T-helper 1 cell treated with Interleukin-12 subunit alpha and Interleukin-12 subunit beta and Interleukin-4 antibody, amounts not matched to agents 30 μg/mL and 1 μg/mL, for 36 hours (primary cell): Measurements from ENCODE around the gene CYB5R4.

Source experiments
- H3K27ac Mint-ChIP-seq: one replicate; pipeline ENCODE4 v1.8.0; 2021; ENCODE audit warnings: mild to moderate bottlenecking, mixed read lengths
- H3K27me3 Mint-ChIP-seq: one replicate; pipeline ENCODE4 v1.8.0; 2021; ENCODE audit warnings: low read depth, mixed read lengths
- H3K36me3 Mint-ChIP-seq: one replicate; pipeline ENCODE4 v1.8.0; 2021; ENCODE audit warnings: low read depth, mixed read lengths
- H3K4me1 Mint-ChIP-seq: one replicate; pipeline ENCODE4 v1.8.0; 2021; ENCODE audit warnings: low read depth, mixed read lengths
- H3K4me3 Mint-ChIP-seq: one replicate; pipeline ENCODE4 v1.8.0; 2021; ENCODE audit warnings: mild to moderate bottlenecking, moderate library complexity, mixed read lengths
- H3K9me3 Mint-ChIP-seq: one replicate; pipeline ENCODE4 v1.8.0; 2021; ENCODE audit warnings: mixed read lengths

Gene CYB5R4

GRCh38 chr6:83966539-83966938 is 107.0 kb downstream of the CYB5R4 start:
- peaks cover under 1% of the 10 kb centered on the region for H3K4me1 Mint-ChIP-seq
- H3K9me3 Mint-ChIP-seq: peaks cover 41% of the 10 kb centered on the region
- H3K27me3 Mint-ChIP-seq: no peaks in the 10 kb centered on the region
- no peak overlapping the region for H3K27ac Mint-ChIP-seq
- H3K4me3 Mint-ChIP-seq: no peak overlapping the region
- peaks cover 17% of the 10 kb centered on the region for H3K36me3 Mint-ChIP-seq

GRCh38 chr6:83970582-83970981 is 111.1 kb downstream of the CYB5R4 start:
- Mint-ChIP-seq H3K4me3 (no peak overlapping the region), H3K36me3 (peaks cover 4% of the 10 kb centered on the region), H3K4me1 (no peaks in the 10 kb centered on the region), H3K9me3 (peaks cover 31% of the 10 kb centered on the region), H3K27me3 (no peaks in the 10 kb centered on the region), H3K27ac (no peak overlapping the region)

DNA sequence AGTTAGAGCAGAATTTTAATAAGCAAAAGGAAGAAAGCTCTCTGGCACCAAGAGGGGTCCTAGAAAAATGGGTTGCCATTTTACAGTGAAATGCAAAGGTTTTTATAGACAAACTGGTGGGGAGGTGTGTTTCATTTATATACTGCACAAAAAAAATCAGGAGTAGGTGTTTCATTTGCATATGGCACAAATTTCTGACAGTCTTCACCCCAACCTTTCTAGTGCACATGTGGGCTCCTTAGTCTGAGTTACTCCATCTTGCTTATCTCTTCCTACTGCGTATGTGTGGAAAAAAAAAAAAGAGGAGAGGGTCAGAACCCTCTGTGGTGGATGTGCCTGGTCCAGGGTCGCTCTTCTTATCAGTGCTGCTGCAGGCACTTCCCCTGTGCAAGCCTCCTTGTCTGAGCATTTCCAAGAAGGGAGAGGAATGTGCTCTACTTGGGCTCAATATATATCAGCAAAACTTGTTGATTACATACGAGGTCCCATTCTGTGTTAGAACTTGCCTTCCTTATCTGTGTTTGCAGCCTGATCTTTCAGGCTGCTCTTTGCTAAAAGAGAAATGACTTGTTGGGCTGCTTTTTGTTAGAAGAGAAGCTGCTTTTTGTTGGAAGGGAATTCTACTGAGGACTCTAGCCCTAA is 115.0 kb downstream of the CYB5R4 start:
- no peaks in the 10 kb centered on the region for H3K36me3 Mint-ChIP-seq
- H3K4me3 Mint-ChIP-seq: no peak overlapping the region
- peaks cover 12% of the 10 kb centered on the region for H3K9me3 Mint-ChIP-seq
- H3K27ac Mint-ChIP-seq: no peak overlapping the region
- no peaks in the 10 kb centered on the region for H3K4me1 Mint-ChIP-seq
- no peaks in the 10 kb centered on the region for H3K27me3 Mint-ChIP-seq

- Mint-ChIP-seq H3K4me3 (no peak overlapping the region), H3K36me3 (no peaks in the 10 kb centered on the region), H3K27me3 (no peaks in the 10 kb centered on the region), H3K9me3 (peaks cover 5% of the 10 kb centered on the region), H3K27ac (no peak overlapping the region), H3K4me1 (no peaks in the 10 kb centered on the region)
Observed at GRCh38 chr6:83976037-83976755, 116.7 kb downstream of the CYB5R4 start.

- H3K9me3 Mint-ChIP-seq: peaks cover 5% of the 10 kb centered on the region
- H3K27ac Mint-ChIP-seq: no peak overlapping the region
- no peaks in the 10 kb centered on the region for H3K4me1 Mint-ChIP-seq
- H3K4me3 Mint-ChIP-seq: no peak overlapping the region
- H3K27me3 Mint-ChIP-seq: no peaks in the 10 kb centered on the region
- no peaks in the 10 kb centered on the region for H3K36me3 Mint-ChIP-seq
Observed at GRCh38 chr6:83976871-83977270, 117.4 kb downstream of the CYB5R4 start.

DNA sequence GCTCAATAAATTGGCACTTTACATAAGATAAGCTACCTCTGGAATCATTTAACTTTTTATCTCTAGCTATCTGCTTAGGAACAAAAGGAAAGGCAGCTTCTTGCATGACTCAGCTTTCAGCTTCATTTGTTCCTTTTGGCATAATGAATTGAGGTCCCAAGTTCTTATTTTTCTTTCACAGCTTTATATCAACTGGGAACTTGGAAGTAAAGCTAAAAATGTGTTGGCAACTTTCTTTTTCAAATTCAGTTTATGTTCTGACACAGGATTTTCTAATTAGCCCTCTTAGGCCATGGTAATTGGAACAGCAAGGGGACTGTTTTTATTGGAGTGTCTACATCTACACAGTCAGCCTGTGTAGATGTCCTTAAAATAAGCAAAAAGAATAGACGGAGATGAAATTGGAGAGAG is 118.8 kb downstream of the CYB5R4 start:
- Mint-ChIP-seq H3K4me3 (no peak overlapping the region), H3K27me3 (no peaks in the 10 kb centered on the region), H3K27ac (no peak overlapping the region), H3K9me3 (no peaks in the 10 kb centered on the region), H3K4me1 (no peaks in the 10 kb centered on the region), H3K36me3 (no peaks in the 10 kb centered on the region)

DNA sequence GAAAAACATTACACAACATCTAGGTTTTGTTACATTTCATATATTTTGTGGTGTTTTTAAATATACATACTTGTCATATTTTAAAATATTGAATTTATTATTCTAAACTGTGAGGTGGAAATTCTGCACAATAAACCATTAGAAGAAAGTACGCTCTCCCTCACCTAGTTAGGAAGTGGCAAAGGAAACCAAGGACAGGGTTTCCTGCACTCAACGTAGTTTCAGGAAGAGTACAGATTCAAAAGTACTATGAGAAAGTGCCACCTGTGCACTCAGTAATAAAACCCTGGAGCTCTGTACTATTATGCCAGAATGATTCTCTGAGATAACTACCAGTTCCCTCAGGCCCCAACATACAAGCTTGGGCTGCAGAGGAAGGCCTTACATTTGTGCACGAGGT is 119.5 kb downstream of the CYB5R4 start:
- H3K27ac Mint-ChIP-seq: no peak overlapping the region
- no peaks in the 10 kb centered on the region for H3K27me3 Mint-ChIP-seq
- H3K4me3 Mint-ChIP-seq: no peak overlapping the region
- H3K36me3 Mint-ChIP-seq: no peaks in the 10 kb centered on the region
- no peaks in the 10 kb centered on the region for H3K4me1 Mint-ChIP-seq
- H3K9me3 Mint-ChIP-seq: no peaks in the 10 kb centered on the region

DNA sequence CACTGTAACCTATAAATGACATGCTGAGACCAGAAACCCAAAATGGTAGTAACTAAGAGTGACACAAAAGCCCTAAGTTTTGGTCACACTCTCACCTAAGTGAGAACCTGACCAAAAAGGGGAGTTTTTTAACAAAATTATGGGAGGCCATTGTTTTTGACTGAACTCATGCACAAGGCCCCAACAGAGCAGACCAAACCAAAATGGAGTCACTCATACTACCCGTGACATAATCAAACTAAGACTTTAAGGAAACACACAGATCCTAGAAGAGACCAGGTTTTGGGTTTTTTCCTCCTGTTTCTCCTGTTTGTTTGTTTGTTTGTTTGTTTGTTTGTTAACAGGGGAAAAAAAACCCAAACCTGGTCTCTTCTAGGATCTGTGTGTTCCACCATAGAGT is 124.9 kb downstream of the CYB5R4 start:
- no peaks in the 10 kb centered on the region for H3K9me3 Mint-ChIP-seq
- H3K27ac Mint-ChIP-seq: no peak overlapping the region
- no peaks in the 10 kb centered on the region for H3K36me3 Mint-ChIP-seq
- H3K4me1 Mint-ChIP-seq: no peaks in the 10 kb centered on the region
- no peaks in the 10 kb centered on the region for H3K27me3 Mint-ChIP-seq
- no peak overlapping the region for H3K4me3 Mint-ChIP-seq

DNA sequence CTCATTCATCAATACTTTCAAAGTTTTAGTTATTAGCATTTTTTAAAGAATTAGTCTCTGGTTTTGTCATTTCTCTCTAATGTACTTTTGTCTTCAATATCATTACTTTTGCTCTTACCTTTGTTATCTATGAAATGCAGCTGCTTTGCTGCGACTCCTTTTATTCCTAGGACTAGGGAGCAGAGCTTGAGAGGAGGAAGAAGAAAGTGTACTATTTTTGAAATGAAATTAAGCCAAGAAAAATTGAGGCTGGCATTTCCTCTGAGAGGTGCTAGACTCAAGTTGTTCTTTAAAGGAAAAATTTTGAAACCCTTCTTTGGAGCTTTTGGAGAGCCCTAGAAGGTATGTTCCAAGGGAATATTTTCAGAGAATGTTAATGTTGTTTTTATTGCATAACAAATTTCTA is 125.8 kb downstream of the CYB5R4 start:
- Mint-ChIP-seq H3K4me1 (no peaks in the 10 kb centered on the region), H3K36me3 (no peaks in the 10 kb centered on the region), H3K27ac (no peak overlapping the region), H3K9me3 (no peaks in the 10 kb centered on the region), H3K4me3 (no peak overlapping the region), H3K27me3 (no peaks in the 10 kb centered on the region)

GRCh38 chr6:83985715-83986114 is 126.2 kb downstream of the CYB5R4 start:
- Mint-ChIP-seq H3K27ac (no peak overlapping the region), H3K4me1 (no peaks in the 10 kb centered on the region), H3K4me3 (no peak overlapping the region), H3K9me3 (no peaks in the 10 kb centered on the region), H3K27me3 (no peaks in the 10 kb centered on the region), H3K36me3 (no peaks in the 10 kb centered on the region)

DNA sequence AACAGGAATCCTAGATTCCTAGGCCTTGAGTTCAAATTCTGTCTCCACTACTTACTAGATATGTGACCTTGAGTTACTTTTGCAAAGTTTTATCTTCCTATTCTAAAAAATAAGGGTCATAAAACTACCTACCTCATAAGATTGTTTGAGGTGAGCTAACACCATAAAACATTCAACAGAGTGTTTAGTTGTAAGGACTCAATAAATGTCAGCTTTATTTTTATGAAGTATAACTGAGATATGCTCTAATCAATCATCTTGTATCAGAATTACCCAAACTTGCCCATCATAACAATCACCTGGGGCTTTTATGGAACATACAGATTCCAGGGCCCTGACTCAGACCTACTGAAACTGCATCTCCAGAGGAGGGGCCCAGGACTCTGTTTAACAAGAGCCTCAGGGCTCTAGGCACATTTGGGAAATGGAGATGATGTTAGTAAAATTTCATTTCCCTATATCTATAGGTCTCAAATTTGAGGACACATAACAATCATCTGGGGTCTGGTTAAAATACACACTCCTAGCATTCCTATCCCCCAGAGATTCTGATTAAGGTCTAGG is 138.6 kb downstream of the CYB5R4 start:
- Mint-ChIP-seq H3K4me3 (no peak overlapping the region), H3K36me3 (no peaks in the 10 kb centered on the region), H3K9me3 (no peaks in the 10 kb centered on the region), H3K27me3 (peaks cover 4% of the 10 kb centered on the region), H3K4me1 (no peaks in the 10 kb centered on the region), H3K27ac (no peak overlapping the region)

- no peak overlapping the region for H3K27ac Mint-ChIP-seq
- H3K9me3 Mint-ChIP-seq: no peaks in the 10 kb centered on the region
- H3K4me3 Mint-ChIP-seq: no peak overlapping the region
- H3K36me3 Mint-ChIP-seq: no peaks in the 10 kb centered on the region
- peaks cover 4% of the 10 kb centered on the region for H3K27me3 Mint-ChIP-seq
- no peaks in the 10 kb centered on the region for H3K4me1 Mint-ChIP-seq
Observed at GRCh38 chr6:84001119-84001518, 141.6 kb downstream of the CYB5R4 start.

DNA sequence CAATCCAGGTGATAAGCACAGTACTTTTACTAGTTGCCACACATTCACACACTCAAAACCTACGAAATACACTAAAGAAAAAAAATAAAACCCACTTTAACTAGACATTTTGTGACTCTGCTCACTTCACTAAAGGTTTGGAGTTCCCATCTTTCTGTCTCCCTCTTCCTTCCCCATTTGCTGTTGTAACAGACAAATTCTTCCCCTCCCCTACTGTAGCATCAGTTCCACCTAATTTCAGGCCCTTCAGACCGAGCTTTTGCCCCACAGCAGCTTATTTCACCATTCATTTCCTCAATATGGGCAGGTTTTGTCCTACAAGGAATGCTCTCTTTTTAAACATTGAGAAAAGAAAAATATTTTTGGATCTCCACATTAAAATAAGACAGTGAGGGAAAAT is 142.7 kb downstream of the CYB5R4 start:
- Mint-ChIP-seq H3K27me3 (peaks cover 4% of the 10 kb centered on the region), H3K27ac (no peak overlapping the region), H3K36me3 (no peaks in the 10 kb centered on the region), H3K9me3 (no peaks in the 10 kb centered on the region), H3K4me3 (no peak overlapping the region), H3K4me1 (no peaks in the 10 kb centered on the region)

DNA sequence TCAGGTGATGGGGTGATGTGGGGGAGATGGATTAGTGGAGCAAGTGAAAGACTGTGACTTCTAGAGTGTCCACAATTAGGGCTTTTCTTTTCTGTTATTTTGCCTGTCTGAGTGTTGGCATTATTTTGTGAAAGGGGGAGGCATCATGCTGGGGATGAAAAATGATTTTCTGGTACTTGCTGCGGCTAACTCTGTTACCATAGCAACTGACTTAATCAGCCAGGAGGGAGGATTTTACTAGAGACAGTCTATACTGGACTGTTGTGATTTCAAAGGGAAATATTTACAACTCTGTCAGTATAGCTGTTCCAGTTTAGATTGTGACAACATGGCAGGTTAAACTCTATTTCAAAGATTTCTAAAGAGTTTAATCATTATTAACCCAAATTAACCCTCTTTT is 143.6 kb downstream of the CYB5R4 start:
- H3K27me3 Mint-ChIP-seq: peaks cover 4% of the 10 kb centered on the region
- H3K9me3 Mint-ChIP-seq: no peaks in the 10 kb centered on the region
- H3K27ac Mint-ChIP-seq: no peak overlapping the region
- no peak overlapping the region for H3K4me3 Mint-ChIP-seq
- H3K36me3 Mint-ChIP-seq: no peaks in the 10 kb centered on the region
- no peaks in the 10 kb centered on the region for H3K4me1 Mint-ChIP-seq

DNA sequence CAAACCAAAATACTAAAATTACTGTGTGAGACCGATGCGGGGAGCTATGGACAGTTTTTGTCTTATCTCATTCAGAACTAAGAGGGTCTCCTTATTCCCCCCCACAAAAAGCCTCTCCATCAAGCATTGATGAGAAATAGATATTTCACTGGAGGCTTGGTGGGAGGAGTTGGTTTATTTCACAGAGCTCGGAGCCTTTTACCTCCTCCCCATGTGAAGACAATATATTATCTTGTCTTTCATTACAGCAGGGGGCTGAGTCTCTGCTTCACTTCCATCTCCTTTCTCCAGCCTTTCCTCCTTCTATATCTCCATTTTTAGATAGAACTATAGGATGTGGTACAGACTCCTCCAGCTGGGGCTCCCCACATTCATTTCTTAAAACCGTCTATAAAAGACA is 144.2 kb downstream of the CYB5R4 start:
- H3K36me3 Mint-ChIP-seq: no peaks in the 10 kb centered on the region
- no peaks in the 10 kb centered on the region for H3K9me3 Mint-ChIP-seq
- H3K27me3 Mint-ChIP-seq: peaks cover 4% of the 10 kb centered on the region
- H3K27ac Mint-ChIP-seq: no peak overlapping the region
- H3K4me3 Mint-ChIP-seq: no peak overlapping the region
- H3K4me1 Mint-ChIP-seq: no peaks in the 10 kb centered on the region
